Activated CD4-positive, alpha-beta T cell treated with anti-CD3 and anti-CD28 coated beads, Interleukin-2, amount 10 ng/mL, durations not matched to agents 24 days and 14 days (primary cell): Measurements from ENCODE around the gene RNF182. TPM values are rescaled to one million over a fixed set of nuclear protein-coding genes. Genes with fewer than 3 reads are reported as not detected.
"Not testable (repeated sequence)": the region's sequence is repeated elsewhere in the genome, so short reads cannot be mapped to it uniquely, and the experiment has no call there.

Experiments used
- DNase-seq: peaks from one replicate; pipeline ENCODE4 v3.0.0; 2022
- H3K27ac Mint-ChIP-seq: one replicate; pipeline ENCODE4 v1.8.0; 2022; ENCODE audit warnings: mild to moderate bottlenecking, mixed read lengths
- H3K27me3 Mint-ChIP-seq: one replicate; pipeline ENCODE4 v1.8.0; 2022; ENCODE audit warnings: mixed read lengths
- H3K36me3 Mint-ChIP-seq: one replicate; pipeline ENCODE4 v1.8.0; 2022; ENCODE audit warnings: low read depth, mild to moderate bottlenecking, mixed read lengths
- H3K4me1 Mint-ChIP-seq: one replicate; pipeline ENCODE4 v1.8.0; 2021; ENCODE audit warnings: mixed read lengths
- H3K4me3 Mint-ChIP-seq: one replicate; pipeline ENCODE4 v1.8.0; 2022; ENCODE audit warnings: mild to moderate bottlenecking, moderate library complexity, mixed read lengths
- H3K9me3 Mint-ChIP-seq: one replicate; pipeline ENCODE4 v1.8.0; 2021; ENCODE audit warnings: mixed read lengths
- intact Hi-C: fragments of 100-400 bp; cut with micrococcal nuclease; formaldehyde crosslinking; loops from one replicate; pipeline ENCODE4 v1.15.1; 2023
- total RNA-seq: library from RNA; stranded (reverse); gene quantifications from 2 replicates; pipeline ENCODE4 v1.2.3, GENCODE V29; 2022

The RNF182 gene, protein sequence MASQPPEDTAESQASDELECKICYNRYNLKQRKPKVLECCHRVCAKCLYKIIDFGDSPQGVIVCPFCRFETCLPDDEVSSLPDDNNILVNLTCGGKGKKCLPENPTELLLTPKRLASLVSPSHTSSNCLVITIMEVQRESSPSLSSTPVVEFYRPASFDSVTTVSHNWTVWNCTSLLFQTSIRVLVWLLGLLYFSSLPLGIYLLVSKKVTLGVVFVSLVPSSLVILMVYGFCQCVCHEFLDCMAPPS
- total RNA-seq, result not detected in 2 replicates

GRCh38 chr6:13924949-13925881 is at the start of gene RNF182:
Gene RNF182, plus strand, starts transcription at chr6:13924952. Its CDS starts 52,168 bp downstream, at chr6:13977120.
- intact Hi-C loops, result loop anchor here (5.0 kb wide), 1 partner anchor 117 kb away; no protein-coding TSS in a partner anchor
- Mint-ChIP-seq H3K36me3 (peaks cover 6% of the 10 kb centered on the region), H3K27me3 (peaks cover 69% of the 10 kb centered on the region), H3K9me3 (no peaks in the 10 kb centered on the region), H3K27ac (peak within 1 kb of the TSS; percentile 31), H3K4me1 (peaks cover 13% of the 10 kb centered on the region), H3K4me3 (peak within 1 kb of the TSS; percentile 84)
- DNase-seq, result peak; percentile 83

DNA sequence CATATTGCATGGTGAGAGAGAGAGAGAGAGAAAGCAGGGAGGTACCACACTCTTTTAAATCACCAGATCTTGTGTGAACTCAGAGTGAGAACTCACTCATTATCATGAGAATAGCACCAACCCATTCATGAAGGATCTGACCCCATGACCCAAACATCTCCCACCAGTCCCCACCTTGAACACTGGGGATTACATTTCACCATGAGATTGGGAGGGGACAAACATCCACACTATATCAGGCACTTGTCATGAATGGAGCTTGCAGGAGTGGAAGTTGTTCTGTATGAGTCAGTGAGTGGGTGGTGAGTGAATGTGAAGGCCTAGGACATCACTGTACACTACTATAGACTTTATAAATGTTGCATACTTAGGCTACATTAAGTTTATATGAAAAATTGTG is 47.7 kb upstream of the RNF182 start:
- Mint-ChIP-seq H3K27ac (no peak overlapping the region), H3K4me3 (no peak overlapping the region), H3K36me3 (no peaks in the 10 kb centered on the region), H3K27me3 (peaks cover 11% of the 10 kb centered on the region), H3K9me3 (no peaks in the 10 kb centered on the region), H3K4me1 (peaks cover 9% of the 10 kb centered on the region)
- no peak for DNase-seq
- intact Hi-C loops, result no loop called here

DNA sequence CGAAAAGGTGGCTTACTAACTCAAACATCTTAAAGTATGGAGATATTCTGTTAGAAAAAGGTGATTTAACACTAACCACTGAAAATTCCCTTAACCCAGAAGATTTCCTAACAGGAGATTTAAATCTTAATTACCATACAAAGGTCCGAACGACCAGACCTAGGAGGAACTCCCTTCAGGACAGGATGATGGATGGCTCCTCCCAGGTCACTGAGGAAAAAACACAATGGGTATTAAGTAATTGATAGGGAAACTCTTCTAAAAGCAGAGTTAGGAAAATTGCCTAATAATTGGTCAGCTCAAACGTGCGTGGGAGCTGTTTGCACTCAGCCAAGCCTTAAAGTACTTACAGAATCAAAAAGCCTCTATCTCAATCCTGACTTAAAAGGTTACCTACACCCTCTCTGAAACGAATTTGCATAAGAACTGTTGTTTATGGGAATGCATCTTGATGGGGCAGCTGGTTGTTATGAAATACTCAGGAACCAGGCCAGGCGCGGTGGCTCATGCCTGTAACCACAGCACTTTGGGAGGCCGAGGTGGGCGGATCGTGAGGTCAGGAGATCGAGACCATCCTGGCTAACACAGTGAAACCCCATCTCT is 44.6 kb upstream of the RNF182 start:
- H3K4me1 Mint-ChIP-seq, H3K36me3 Mint-ChIP-seq, H3K27ac Mint-ChIP-seq, H3K27me3 Mint-ChIP-seq, H3K9me3 Mint-ChIP-seq, H3K4me3 Mint-ChIP-seq, intact Hi-C loops, DNase-seq: not testable (repeated sequence)

- Mint-ChIP-seq H3K4me1 (no peaks in the 10 kb centered on the region), H3K9me3 (no peaks in the 10 kb centered on the region), H3K36me3 (no peaks in the 10 kb centered on the region), H3K4me3 (no peak overlapping the region), H3K27me3 (peaks cover 3% of the 10 kb centered on the region), H3K27ac (no peak overlapping the region)
- no peak for DNase-seq
- intact Hi-C loops, result no loop called here
Observed at GRCh38 chr6:13881621-13882165, 43.1 kb upstream of the RNF182 start.

DNA sequence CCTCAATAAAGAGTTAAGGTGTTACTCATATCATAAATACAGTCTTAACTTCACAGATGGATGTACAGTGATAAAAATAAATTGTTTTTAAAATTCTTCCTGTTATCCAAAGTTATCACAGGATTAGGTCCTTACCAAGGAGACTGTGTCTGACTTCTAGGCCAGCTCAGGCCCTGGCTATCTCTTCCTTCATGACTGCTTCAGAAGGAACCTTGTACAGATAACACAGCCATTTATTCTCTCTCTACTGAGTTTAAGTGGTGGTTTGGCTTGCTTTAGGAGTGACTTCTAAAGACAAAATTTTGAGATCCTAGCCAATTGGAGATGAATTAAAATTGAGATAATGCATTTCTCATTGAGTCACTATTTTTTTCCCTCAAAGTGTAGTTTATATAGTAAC is 40.8 kb upstream of the RNF182 start:
- Mint-ChIP-seq H3K4me3 (no peak overlapping the region), H3K27me3 (no peaks in the 10 kb centered on the region), H3K36me3 (no peaks in the 10 kb centered on the region), H3K27ac (no peak overlapping the region), H3K9me3 (no peaks in the 10 kb centered on the region), H3K4me1 (no peaks in the 10 kb centered on the region)
- DNase-seq, result no peak
- intact Hi-C loops, result no loop called here

- Mint-ChIP-seq H3K36me3 (no peaks in the 10 kb centered on the region), H3K4me1 (no peaks in the 10 kb centered on the region), H3K27ac (no peak overlapping the region), H3K9me3 (no peaks in the 10 kb centered on the region), H3K27me3 (no peaks in the 10 kb centered on the region), H3K4me3 (no peak overlapping the region)
- intact Hi-C loops, result no loop called here
- DNase-seq, result no peak
Observed at GRCh38 chr6:13884397-13884796, 40.4 kb upstream of the RNF182 start.

GRCh38 chr6:13885601-13886000 is 39.2 kb upstream of the RNF182 start:
- DNase-seq, result no peak
- Mint-ChIP-seq H3K9me3 (no peaks in the 10 kb centered on the region), H3K36me3 (no peaks in the 10 kb centered on the region), H3K27me3 (peaks cover 2% of the 10 kb centered on the region), H3K4me1 (no peaks in the 10 kb centered on the region), H3K4me3 (no peak overlapping the region), H3K27ac (no peak overlapping the region)
- intact Hi-C loops, result no loop called here

- Mint-ChIP-seq H3K36me3 (no peaks in the 10 kb centered on the region), H3K27me3 (peaks cover 3% of the 10 kb centered on the region), H3K9me3 (no peaks in the 10 kb centered on the region), H3K4me1 (no peaks in the 10 kb centered on the region), H3K4me3 (no peak overlapping the region), H3K27ac (no peak overlapping the region)
- intact Hi-C loops, result no loop called here
- no peak for DNase-seq
Observed at GRCh38 chr6:13886949-13887348, 37.8 kb upstream of the RNF182 start.

DNA sequence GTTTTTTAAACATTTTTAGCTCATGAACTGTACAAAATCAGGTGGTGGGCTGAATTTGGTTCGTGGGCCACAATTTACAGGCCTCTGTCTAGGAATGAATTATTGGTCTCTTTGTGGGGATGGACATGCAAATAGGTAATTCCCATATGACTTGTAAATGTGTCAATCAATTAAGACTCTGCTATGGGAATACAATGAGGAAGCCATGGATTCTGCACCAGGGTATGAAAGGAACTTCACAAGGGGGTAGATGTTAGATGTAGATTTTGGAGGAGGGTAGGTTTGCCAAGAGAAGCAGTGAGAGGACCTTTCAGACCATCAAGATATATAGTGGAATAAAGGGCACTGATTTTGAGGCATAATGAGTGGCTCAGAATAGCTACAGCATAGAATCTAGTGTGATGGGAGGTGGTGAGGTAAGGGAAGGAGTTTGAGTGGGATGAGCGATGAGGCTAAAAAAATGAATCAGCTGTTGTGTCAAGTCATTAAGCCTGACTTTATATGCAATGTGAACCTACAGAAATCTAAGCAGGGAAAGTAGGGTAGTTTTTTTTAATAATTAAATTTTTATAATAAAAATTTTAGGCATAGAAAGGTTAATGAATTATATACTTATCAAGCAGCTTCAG is 32.6 kb upstream of the RNF182 start:
- no peak overlapping the region for H3K27ac Mint-ChIP-seq
- no peaks in the 10 kb centered on the region for H3K4me1 Mint-ChIP-seq
- intact Hi-C loops, result no loop called here
- DNase-seq, result no peak
- no peaks in the 10 kb centered on the region for H3K36me3 Mint-ChIP-seq
- no peak overlapping the region for H3K4me3 Mint-ChIP-seq
- no peaks in the 10 kb centered on the region for H3K9me3 Mint-ChIP-seq
- peaks cover 17% of the 10 kb centered on the region for H3K27me3 Mint-ChIP-seq

DNA sequence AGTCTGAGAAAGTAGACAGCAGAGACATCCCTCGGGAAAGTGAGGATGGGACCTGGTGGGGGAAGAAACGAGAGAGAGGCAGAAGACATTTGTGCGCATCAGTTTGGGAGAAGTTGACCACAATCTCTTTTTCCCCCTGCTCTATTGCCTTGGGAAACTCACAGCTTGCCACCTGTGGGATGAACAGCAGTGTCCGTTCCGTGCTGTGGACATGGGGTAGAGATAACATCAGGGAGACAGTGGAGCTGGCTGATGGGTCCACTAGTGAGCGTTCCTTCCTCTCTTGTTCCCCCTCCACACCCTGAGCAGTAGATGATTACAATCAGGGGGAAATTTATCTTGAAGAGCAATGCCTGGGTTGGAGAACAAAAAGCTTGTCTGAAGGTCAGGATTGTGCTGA is 21.8 kb upstream of the RNF182 start:
- Mint-ChIP-seq H3K4me1 (no peaks in the 10 kb centered on the region), H3K36me3 (no peaks in the 10 kb centered on the region), H3K9me3 (no peaks in the 10 kb centered on the region), H3K27ac (no peak overlapping the region), H3K27me3 (peaks cover 37% of the 10 kb centered on the region), H3K4me3 (no peak overlapping the region)
- DNase-seq, result no peak
- intact Hi-C loops, result no loop called here

- no peaks in the 10 kb centered on the region for H3K4me1 Mint-ChIP-seq
- no peak overlapping the region for H3K27ac Mint-ChIP-seq
- H3K9me3 Mint-ChIP-seq, result no peaks in the 10 kb centered on the region
- intact Hi-C loops, result no loop called here
- peaks cover 38% of the 10 kb centered on the region for H3K27me3 Mint-ChIP-seq
- no peak overlapping the region for H3K4me3 Mint-ChIP-seq
- no peak for DNase-seq
- H3K36me3 Mint-ChIP-seq, result no peaks in the 10 kb centered on the region
Observed at GRCh38 chr6:13903364-13903763, 21.4 kb upstream of the RNF182 start.

DNA sequence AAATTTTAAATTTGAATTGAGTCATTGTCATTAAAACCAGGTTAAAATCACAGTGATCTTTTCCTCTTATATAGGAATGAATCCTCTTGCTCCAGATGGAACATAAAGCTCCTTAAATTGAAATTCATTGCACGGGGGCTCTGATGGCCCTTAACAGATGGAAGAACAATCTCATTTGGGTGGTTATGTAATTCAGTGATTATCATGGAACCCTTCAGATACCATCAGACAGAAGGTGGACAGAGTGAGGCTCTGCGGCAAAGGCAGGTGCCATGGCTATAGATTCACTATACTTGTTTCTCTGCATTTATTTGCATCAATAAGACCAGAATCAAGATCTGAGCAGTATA is 17.8 kb upstream of the RNF182 start:
- no peak overlapping the region for H3K27ac Mint-ChIP-seq
- intact Hi-C loops, result no loop called here
- H3K4me1 Mint-ChIP-seq, result peaks cover 6% of the 10 kb centered on the region
- no peak overlapping the region for H3K4me3 Mint-ChIP-seq
- peaks cover 49% of the 10 kb centered on the region for H3K27me3 Mint-ChIP-seq
- DNase-seq, result no peak
- no peaks in the 10 kb centered on the region for H3K9me3 Mint-ChIP-seq
- no peaks in the 10 kb centered on the region for H3K36me3 Mint-ChIP-seq

DNA sequence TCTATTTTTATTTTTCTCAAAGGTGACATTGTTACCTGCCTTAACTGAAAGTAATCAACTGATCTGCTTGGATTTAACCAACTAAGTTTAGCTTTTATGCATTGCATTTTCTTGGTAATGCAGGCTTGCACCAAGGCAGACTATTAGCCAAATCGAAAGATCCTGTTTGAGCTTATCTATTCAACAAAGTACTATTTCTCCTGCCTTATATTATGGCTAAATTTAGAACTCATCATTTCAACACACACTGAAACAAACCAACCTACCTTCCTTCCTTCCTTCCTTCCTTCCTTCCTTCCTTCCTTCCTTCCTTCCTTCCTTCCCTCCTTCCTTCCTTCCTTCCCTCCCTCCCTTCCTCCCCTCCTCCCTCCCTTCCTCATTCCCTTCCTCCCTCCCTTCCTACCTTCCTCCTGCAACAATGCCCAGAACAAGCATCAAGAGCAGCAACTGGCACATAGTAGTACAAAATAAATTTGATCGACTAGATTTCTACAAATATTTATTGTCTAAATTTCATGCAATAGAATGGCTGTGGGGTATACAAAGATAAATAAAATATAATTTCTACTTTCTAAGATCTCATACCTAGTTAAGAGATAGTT is 17.0 kb upstream of the RNF182 start:
- Mint-ChIP-seq H3K4me3 (no peak overlapping the region), H3K27ac (no peak overlapping the region), H3K9me3 (no peaks in the 10 kb centered on the region), H3K27me3 (peaks cover 51% of the 10 kb centered on the region), H3K36me3 (no peaks in the 10 kb centered on the region), H3K4me1 (peaks cover 6% of the 10 kb centered on the region)
- no peak for DNase-seq
- intact Hi-C loops, result loop anchor here (2.0 kb wide), 1 partner anchor 139 kb away; no protein-coding TSS in a partner anchor
